DMS79 treated with DMSO at 0.1 percent for 48 hours (cell line): ENCODE data around the gene ATP5F1B.
A peak's percentile ranks its signal among the peaks of the same experiment; 100 is the strongest.

Experiments
- DNase-seq: peaks from one replicate; lab custom pipeline; 2025; lab: John Stamatoyannopoulos, UW

ATP5F1B gene

GRCh38 chr12:56616925-56617324, 28.9 kb downstream of the ATP5F1B start:
- DNase-seq: no peak

DNA sequence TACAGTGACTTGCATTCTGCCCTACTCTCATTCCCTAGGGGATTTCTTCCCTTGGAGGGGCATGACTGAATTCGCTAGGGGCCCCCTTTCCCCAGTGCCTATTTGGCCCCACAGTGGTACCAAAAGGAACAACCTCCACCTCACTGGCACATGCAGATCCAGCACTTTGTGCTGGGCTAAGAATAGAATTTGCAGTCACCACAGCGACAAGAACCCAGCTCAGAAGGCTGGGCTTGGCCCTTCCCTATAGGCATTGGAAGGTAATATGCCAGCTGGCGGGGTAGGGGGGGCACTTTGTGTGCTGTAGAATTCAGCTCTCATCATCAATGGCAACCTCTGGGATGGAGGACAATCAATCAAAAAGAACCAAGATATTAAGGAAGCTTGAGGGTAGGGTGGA, 29.5 kb downstream of the ATP5F1B start:
- no peak for DNase-seq

DNA sequence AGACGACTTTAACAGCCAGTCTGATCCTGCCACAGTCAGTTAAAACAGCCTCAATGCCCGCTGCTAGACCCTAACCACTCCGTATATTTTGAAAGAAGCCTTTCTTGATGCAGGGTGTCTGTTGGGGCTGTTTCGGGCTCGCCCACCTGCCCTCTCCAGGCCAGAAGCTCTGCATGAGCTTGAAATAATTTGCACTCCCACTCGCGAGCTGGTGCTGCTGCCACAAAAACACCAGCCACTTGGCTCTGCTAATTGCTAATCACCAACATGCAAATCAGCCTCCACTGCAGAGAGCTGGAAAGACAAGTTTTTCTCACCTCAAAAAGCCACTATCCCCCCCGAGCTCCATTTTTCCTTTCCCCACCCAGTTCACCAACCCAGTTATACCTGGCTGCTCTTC, 31.2 kb downstream of the ATP5F1B start:
- DNase-seq: no peak

DNA sequence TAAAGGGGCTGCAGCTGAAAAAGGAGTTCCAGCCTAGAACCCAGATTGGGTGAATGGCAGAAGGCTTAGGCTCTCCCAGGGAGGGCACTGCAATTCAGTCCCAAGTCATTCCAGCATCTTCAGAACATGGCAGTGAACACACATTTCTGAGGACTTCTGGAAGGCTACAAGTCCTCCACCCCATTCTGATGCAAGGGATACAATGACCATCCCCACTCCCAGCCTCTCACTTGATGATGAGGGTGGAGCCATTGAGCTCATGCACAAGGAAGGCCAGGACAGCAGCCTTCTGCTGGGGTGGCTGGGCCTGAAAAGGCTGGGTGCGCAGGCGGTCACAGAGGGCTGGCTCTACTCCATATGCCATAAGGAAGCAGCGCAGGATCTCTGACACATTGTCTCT, 41.4 kb downstream of the ATP5F1B start:
- no peak for DNase-seq

DNA sequence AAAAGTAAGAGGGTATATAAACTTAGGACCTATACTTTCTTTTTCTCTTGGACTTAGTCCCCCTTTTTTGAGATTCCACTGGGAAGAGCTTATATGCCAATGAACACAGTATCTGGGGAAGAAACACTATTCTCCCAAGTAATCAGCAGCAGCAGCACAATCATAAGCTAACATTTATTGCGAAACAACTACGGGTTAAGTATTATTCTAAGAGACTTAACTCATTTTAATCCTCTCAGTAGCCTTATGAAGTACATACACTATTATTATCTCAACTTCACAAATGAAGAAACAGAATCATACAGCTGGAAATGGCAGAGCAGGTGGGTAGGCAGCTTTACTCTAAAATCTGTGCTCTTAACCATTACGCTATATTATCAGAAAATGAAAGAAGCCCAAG, 43.5 kb downstream of the ATP5F1B start:
- DNase-seq: no peak

- no peak for DNase-seq
Measured at GRCh38 chr12:56601503-56601902, 44.3 kb downstream of the ATP5F1B start.

DNA sequence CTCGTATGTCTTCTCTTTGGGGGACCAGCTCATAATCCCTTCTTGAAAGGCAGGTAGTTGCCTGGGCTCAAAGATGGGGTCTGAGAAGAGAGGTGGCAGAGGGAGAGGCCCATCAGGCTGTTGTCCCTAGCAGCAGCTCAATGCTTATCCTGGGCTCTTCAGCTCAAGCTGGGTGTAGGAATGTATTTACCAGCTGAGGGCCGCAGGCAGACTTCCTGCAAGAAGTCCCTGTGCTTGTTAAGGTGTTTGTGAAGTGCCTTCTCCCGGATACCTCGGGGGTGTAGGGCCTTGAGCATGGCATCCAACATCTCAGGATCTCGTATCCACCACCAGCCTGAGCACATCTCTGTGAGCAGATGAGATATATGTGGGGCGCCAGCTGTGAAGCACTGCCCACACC, 45.0 kb downstream of the ATP5F1B start:
- no peak for DNase-seq

DNA sequence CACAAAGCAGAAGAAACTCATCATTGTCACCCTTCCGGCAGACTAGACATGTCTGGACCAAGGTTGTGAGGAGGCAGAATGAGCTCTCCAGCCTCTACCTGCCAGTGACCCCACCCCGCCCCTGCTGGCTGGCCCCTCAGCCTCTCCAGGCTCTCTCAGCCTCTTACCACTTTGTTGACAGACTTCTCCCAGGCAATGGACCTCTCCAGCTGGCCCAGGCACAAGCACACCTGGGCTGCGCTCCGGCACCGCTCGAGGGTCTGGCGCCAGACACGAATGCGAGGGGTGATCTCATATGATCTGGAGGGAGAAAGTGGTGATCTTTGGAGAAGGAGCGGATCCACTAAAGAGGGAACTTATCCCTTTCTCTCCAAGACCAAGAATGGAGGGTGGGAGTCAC, 46.0 kb downstream of the ATP5F1B start:
- DNase-seq: no peak

GRCh38 chr12:56599041-56599440, 46.7 kb downstream of the ATP5F1B start:
- DNase-seq: no peak

DNA sequence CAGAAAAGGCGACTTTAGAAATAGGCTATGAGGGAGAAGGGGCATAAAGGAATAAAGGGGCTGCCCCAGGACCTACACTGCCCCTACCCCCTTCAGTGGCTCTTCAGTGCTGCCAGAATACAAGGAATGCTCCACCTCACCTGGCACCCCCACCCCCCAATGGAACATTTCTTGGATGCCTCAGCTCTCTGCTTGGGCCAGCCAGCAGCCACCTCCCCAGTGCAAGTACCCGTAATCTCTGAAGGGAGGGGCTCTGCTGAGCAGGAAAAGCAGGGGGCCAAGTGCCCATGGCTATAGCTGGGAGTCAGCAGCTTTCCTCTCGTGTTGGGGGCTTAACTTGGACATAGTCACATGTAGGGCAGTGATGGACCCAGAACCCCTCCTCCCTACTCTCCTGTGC, 49.0 kb downstream of the ATP5F1B start:
- no peak for DNase-seq

GRCh38 chr12:56593909-56594621, 51.7 kb downstream of the ATP5F1B start:
- peak; percentile 12 for DNase-seq

- no peak for DNase-seq
Measured at GRCh38 chr12:56591961-56592360, 53.8 kb downstream of the ATP5F1B start.

DNA sequence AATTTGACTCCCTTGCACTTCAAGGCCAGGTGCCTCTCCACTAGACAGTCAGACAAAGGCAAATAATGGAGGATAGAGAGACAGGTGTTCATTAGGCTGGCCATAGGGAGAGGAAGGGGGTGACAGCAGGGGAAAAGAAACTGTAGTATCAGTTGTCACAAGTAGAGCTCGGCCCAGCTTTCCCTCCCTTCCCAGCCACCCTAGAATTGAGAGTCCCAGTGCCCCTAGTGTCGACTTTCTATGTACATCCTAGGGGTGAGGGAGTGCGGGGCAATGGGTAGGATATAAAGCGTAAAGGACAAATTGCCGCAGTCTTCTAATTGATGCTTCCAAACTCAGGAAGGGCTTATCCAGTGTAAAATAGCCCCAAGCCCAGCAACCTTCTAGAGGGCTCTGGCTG, 54.7 kb downstream of the ATP5F1B start:
- peak; percentile 32 for DNase-seq

DNA sequence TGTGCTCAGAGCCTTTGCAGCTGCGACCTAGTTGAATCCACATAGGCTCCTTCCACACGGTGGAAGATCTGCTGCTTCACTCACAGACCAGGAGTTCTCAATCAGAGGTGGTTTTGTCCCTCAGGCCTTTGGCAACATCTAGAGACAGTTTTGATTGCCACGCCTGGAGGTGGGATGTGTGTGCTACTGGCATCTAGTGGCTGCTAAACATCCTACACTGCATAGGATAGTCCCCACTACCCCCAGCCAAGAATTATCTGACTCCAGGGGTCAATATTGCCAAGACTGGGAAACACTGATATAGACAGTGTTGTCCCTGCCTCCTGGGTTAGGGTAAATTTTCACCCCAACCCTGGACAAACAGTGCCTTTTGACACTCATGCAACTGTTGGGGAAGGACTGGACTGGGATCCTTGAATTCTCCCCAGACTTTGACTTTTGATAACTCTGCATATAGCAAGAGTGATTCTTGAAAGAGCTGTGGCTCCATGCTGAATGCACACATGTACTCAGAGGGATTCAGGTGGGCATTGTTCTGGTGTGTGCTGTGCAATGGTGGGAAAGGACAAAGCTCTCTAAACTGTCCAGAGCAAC, 55.5 kb downstream of the ATP5F1B start:
- no peak for DNase-seq

DNA sequence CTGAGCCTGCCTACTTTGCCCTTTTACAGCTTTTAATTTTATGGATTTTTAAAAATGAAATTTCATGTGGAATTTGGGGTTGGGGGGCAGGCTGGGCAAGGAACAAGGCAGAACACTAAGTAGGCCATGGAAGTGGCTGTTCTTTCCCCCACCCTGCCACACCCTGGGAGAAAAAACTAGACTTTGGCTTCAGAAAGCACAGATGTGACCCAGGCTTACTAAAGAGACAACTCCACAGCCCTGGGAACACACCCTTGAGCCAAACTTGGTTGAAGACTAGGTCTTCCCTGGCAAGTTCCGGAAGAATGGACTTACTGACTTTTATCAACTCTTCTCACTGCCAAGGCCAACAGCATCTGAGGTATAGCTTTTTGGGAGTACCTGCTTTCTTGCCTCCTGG, 56.0 kb downstream of the ATP5F1B start:
- DNase-seq: no peak
